Stimulated activated CD8-positive, alpha-beta memory T cell treated with anti-CD3 and anti-CD28 coated beads, Interleukin-2, amount 100 ng/mL, for 1 hour (primary cell): ENCODE data around the gene TMIE.

ENCODE experiments used
- DNase-seq, 2 donors: peaks; one replicate each; pipeline ENCODE4 v3.0.0-alpha.2; 2020; ENCODE audit warnings: low read depth in 2 of 2

Gene TMIE, protein sequence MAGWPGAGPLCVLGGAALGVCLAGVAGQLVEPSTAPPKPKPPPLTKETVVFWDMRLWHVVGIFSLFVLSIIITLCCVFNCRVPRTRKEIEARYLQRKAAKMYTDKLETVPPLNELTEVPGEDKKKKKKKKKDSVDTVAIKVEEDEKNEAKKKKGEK

DNA sequence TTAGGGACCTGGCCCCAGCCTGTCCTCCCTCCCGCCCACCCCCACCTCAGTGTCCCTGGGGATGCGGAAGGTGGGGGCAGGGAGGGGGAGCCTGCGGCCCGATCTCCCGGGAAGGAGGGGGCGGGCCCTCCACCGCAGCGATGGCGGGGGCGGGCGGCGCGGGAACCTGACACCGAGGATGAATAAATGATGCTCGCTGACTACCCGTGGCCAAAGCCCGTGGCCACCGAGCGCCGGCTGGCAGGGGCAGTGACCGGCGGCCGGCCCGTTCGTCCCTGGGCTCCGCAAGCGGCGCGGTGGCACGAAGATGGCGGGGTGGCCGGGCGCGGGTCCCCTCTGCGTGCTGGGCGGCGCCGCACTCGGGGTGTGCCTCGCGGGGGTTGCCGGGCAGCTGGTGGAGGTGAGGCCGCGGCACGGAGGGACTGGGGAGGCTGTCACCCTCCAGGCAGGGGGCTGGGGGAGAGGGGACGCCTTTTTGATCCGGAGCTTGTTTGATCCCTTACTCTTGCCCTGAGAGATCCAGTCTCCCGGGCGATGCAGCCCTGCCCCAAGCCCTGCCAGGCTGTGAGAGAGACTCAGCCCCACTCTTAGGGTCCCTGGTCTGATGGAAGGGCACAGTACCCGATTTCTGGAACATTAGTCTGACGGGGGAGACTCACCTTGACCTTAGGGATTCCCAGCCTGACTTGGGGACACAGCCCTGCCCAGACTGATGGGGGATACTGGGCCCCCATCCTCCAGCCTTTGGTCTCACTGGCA is at the start of gene TMIE:
Gene TMIE, plus strand, starts transcription at position 212 of the 759 bp plus-strand sequence. Its CDS starts 96 bp downstream, at position 308.
- DNase-seq: no peak

- DNase-seq: no peak
Measured at GRCh38 chr3:46655271-46655670, 45.9 kb upstream of the TMIE start.

- DNase-seq: no peak
Measured at GRCh38 chr3:46656778-46657556, 44.2 kb upstream of the TMIE start.

- no peak for DNase-seq
Measured at GRCh38 chr3:46659285-46659684, 41.9 kb upstream of the TMIE start.

GRCh38 chr3:46660003-46660402 is 41.2 kb upstream of the TMIE start:
- DNase-seq: no peak

- no peak for DNase-seq
Measured at GRCh38 chr3:46660543-46661523, 40.4 kb upstream of the TMIE start.

GRCh38 chr3:46661776-46662766 is 39.1 kb upstream of the TMIE start:
- no peak for DNase-seq

DNA sequence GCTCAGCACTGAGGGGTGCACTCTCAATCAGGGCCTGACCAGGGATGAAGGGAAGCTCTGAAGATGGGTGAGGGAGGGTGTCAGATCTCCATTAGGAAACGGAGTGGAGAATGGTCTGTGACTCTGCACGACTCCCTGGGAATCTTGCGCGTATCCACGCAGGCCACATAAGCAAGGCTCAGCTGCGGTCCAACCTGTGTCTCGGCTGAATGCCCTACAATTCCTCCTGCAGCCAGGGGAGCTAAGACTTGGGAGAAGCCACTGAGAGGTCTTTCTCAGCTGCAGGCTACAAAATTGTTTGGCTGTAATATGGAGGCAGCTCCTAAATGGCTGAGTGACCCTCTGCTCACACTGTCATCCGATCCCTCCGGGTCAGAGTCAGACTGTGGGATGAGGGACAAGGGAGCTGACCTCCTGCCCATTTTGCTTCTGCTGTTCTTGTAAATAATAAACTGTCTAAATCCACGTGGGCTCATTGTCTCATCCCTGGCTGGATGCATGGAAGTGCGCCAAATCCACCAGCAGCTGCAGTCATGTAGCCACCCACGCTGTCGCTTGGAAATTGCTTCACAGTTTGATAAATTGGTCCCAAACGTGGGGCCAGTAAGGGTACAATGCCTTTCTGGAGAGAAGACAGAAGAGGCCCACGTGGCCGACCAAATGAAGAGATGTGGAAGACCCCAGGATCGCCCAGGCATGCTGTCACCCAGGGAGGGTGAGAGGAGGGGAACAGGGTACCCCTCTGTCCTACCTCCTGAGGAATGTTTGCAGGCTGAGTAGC is 38.2 kb upstream of the TMIE start:
- DNase-seq: no peak

- DNase-seq: no peak
Measured at GRCh38 chr3:46663591-46664135, 37.5 kb upstream of the TMIE start.

DNA sequence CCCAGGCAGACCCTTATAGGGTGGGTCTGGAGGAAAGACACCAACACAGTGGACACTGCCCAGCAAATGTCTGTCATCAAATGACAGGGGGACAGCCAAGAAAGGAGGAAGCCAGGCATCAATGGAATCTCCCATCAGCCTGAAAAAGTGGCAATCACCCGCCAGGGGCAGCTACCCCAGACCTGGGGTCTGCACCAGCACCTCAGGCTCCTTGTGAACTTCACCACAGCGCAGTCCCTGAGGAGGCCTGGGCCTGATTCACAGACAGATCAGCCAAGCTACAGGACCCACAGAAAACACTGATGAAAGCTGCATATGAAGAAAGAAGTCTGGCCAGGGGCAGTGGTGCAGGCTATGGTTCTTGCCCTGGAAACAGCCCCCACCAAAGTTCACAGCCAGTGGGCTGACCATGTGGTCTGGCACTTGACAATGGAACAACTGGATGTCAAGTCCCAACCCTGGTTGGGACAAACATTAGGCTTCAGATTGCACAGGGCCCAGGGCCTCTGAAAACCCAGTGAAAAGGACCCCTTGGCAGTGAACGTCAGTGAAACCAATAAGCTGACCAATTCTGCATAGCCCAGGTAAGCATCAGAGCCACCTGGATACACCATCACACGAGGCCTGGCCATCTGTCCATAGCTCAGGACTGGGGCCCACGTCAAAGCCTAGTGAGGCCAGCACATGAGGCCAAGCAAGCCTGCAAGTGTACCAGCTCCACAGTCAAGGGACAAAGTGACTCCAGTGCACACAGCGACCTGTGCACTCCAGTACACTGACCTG is 36.8 kb upstream of the TMIE start:
- DNase-seq: no peak

GRCh38 chr3:46664971-46665762 is 36.0 kb upstream of the TMIE start:
- DNase-seq: no peak

- DNase-seq: no peak
Measured at GRCh38 chr3:46665763-46666452, 35.3 kb upstream of the TMIE start.

DNA sequence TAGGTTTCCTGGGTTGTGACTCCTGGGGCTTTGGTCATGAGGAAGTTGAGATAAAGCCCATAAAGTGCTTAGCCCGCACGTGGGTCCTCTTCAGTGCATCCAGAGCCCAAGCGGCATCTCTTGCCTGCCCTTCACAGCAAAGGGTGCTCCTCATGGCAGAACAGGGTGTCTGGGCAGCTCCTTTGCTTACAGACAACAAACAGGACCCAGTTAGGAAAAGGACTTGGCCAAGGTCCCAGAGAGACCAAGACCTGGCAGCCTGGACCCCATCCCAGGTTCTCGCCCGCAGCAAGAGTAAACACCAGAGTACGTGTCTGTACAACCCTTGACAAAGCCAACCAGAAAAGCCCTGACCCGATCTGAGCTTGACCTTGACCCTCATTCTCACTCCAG is 34.7 kb upstream of the TMIE start:
- DNase-seq: no peak

DNA sequence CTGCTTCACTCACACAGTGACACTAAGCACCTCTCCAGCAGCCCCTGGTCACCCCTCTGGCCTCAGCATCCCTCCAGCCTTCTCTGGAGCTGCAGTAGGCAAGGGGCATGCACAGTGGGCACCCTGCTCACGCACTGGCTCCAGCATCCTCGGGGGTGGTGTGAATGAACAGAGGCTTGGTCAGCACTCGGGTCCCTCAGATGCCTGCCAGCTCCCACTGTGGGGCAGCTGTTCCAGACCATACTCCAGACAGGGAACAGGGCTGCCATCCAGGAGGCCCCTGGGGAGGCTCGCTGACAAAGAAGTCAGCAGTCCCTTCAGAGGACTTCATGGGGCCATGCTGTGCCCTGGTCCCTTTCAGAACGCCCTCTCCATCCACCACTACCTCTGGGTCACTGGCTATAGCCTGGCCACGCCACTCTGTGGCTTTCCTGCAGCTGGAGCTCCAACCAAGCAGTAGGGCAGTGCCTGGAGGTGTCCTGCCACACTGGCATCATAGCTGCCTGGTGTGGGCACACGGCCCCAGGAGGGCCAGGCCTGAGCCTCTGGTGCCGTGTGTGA is 34.1 kb upstream of the TMIE start:
- no peak for DNase-seq

DNA sequence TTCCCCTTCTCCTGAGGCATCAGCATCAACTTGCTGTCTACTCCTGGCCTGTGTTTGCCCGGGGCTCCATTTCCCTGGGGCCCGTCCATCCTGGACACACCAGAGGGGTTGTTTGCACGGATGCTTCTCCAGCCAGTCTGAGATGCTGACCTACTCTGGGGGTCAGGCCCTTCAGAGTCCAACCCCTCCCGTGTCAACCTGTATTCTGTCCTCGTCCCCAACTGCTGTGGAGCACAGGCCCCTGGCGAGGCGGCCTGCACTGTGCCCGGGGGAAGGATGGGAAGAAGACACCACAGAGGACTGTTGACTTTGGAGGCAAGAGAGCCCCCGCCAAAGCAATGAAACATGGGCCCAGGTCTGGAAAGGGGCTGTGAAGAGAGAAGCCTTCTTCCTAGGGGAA is 33.5 kb upstream of the TMIE start:
- DNase-seq: no peak

- no peak for DNase-seq
Measured at GRCh38 chr3:46668116-46668515, 33.1 kb upstream of the TMIE start.

DNA sequence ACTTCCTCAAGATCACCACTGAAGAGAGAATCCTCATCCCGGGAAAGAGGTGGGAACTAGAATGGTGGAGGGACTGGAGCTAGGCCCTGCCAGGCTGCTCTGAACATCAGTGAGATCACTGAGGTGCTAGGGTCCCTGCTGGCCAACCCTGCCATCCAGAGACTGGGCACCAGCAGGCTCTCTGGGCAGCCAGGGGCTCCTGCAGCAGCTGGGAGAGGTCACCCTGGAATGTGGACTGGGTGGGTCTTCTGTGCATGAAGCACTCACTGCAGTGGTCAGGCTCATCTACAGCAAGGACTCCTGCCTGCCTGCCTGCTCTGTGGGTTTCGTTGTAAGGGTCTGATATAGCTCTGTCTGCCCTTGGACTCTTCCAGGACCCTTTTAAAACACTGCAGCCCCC is 32.6 kb upstream of the TMIE start:
- no peak for DNase-seq
